Fibroblast of lung (primary cell): ENCODE measurements around the gene CD47. TPM values are rescaled to one million over a fixed set of nuclear protein-coding genes. Genes with fewer than 3 reads are reported as not detected.

Experiments
- DNase-seq, 2 donors: peaks; one replicate each; pipeline versions ENCODE4 v3.0.0 to v3.0.0-alpha.2; 2010; ENCODE audit warnings: low read depth in 2 of 2
- H2AFZ ChIP-seq: 2 replicates; pipeline ENCODE4 v1.5.1; 2012; ENCODE audit warnings: low read length, control low read depth, inconsistent platforms
- H3K27ac ChIP-seq: 2 replicates; pipeline ENCODE4 v1.5.1; 2011; ENCODE audit warnings: low read length, control low read depth; ENCODE audit not compliant: insufficient read depth
- H3K27me3 ChIP-seq: 2 replicates; pipeline ENCODE4 v1.5.1; 2011; ENCODE audit warnings: mild to moderate bottlenecking, low read length; ENCODE audit not compliant: control insufficient read depth, insufficient read depth
- H3K36me3 ChIP-seq: 2 replicates; pipeline ENCODE4 v1.5.1; 2011; ENCODE audit warnings: low read length; ENCODE audit not compliant: control insufficient read depth, insufficient read depth
- H3K4me1 ChIP-seq: 2 replicates; pipeline ENCODE4 v1.5.1; 2011; ENCODE audit warnings: low read length; ENCODE audit not compliant: control insufficient read depth, insufficient read depth; ENCODE audit errors: extremely low read depth
- H3K4me2 ChIP-seq: 2 replicates; pipeline ENCODE4 v1.5.1; 2011; ENCODE audit warnings: low read length, control low read depth; ENCODE audit not compliant: insufficient read depth; ENCODE audit errors: extremely low read depth
- H3K4me3 ChIP-seq, 4 experiments: fragments of 200-600 bp in 1 of 4; sonication (generic) in 1 of 4; replicated peaks in 1 of 4; 2 replicates each; pipeline ENCODE4 v1.5.1; 2011 to 2016; ENCODE audit warnings: low read length in 4 of 4, low read depth in 3 of 4, mild to moderate bottlenecking in 3 of 4, control low read depth in 2 of 4, inconsistent platforms in 1 of 4, mixed read lengths in 1 of 4; ENCODE audit not compliant: insufficient read depth in 1 of 4; ENCODE audit errors: control extremely low read depth in 1 of 4
- H3K79me2 ChIP-seq: 2 replicates; pipeline ENCODE4 v1.5.1; 2012; ENCODE audit warnings: mild to moderate bottlenecking, low read length, inconsistent platforms; ENCODE audit not compliant: control insufficient read depth, insufficient read depth
- H3K9ac ChIP-seq: 2 replicates; pipeline ENCODE4 v1.5.1; 2011; ENCODE audit warnings: mild to moderate bottlenecking, low read length, control low read depth; ENCODE audit not compliant: insufficient read depth
- H3K9me3 ChIP-seq: 2 replicates; pipeline ENCODE4 v1.5.1; 2012; ENCODE audit warnings: low read depth, low read length; ENCODE audit not compliant: control insufficient read depth, insufficient read depth
- H4K20me1 ChIP-seq: 2 replicates; pipeline ENCODE4 v1.5.1; 2011; ENCODE audit warnings: low read length; ENCODE audit not compliant: control insufficient read depth, insufficient read depth; ENCODE audit errors: extremely low read depth
- CTCF ChIP-seq, 2 donors: IDR thresholded peaks in 1 of 2; conservative IDR thresholded peaks in 1 of 2; 1 replicate in 1 of 2; 2 replicates in 1 of 2; pipeline ENCODE4 v1.5.1; 2011 to 2012; ENCODE audit warnings: low read length in 2 of 2, control low read depth in 1 of 2, inconsistent platforms in 1 of 2, low read depth in 1 of 2, mild to moderate bottlenecking in 1 of 2
- EZH2 ChIP-seq: IDR thresholded peaks from 2 replicates; pipeline ENCODE4 v1.5.1; 2012; ENCODE audit warnings: low read length, control low read depth, mild to moderate bottlenecking; ENCODE audit errors: missing control alignments
- polyA plus RNA-seq, 2 donors: library from polyadenylated mRNA; depleted of rRNA in 1 of 2; stranded (reverse) in 1 of 2; unstranded in 1 of 2; fragments of >200 nt; gene quantifications; 2 replicates each; pipeline ENCODE4 v1.2.1, GENCODE V29; 2011 to 2012; ENCODE audit warnings: missing spikeins in 1 of 2
- total RNA-seq: library from RNA; depleted of rRNA; stranded (reverse); fragments of >200 nt; gene quantifications from 2 replicates; pipeline ENCODE4 v1.2.1, GENCODE V29; 2014

CD47 gene
- total and polyA plus RNA-seq, 2 donors (not counting 1 experiment from before 2014, with no cell fraction given), result 72.0 to 91.7 TPM

- no peaks in the 10 kb centered on the region for H3K27me3 ChIP-seq
- no peaks in the 10 kb centered on the region for H4K20me1 ChIP-seq
- no peak overlapping the region for H3K9ac ChIP-seq
- H3K4me3 ChIP-seq, result no peak overlapping the region
- no peak for TF ChIP-seq EZH2
- no peak for TF ChIP-seq CTCF (conservative IDR thresholded peaks at IDR 0.05 in 1 of 2, IDR thresholded peaks at IDR 0.05 in 1 of 2; ENCODE audit: low read depth in 1 of 2, low read length in 2 of 2)
- H3K4me2 ChIP-seq, result peak overlapping the region; percentile 51
- peaks cover 7% of the 10 kb centered on the region for H3K4me1 ChIP-seq
- DNase-seq, result no peak
- H3K36me3 ChIP-seq, result no peaks in the 10 kb centered on the region
- no peaks in the 10 kb centered on the region for H3K9me3 ChIP-seq
- H3K79me2 ChIP-seq, result no peaks in the 10 kb centered on the region
- peak overlapping the region; percentile 83 for H3K27ac ChIP-seq
- no peak overlapping the region for H2AFZ ChIP-seq
Observed at GRCh38 chr3:108131475-108132134, 40.8 kb upstream of the CD47 start.

- Histone ChIP-seq H3K27me3 (no peaks in the 10 kb centered on the region), H3K9ac (no peak overlapping the region), H2AFZ (no peak overlapping the region), H3K36me3 (no peaks in the 10 kb centered on the region), H3K4me3 (no peak overlapping the region), H3K9me3 (no peaks in the 10 kb centered on the region), H3K4me2 (peak overlapping the region; percentile 60), H3K4me1 (peaks cover 7% of the 10 kb centered on the region), H3K79me2 (no peaks in the 10 kb centered on the region), H3K27ac (peak overlapping the region; percentile 83), H4K20me1 (no peaks in the 10 kb centered on the region)
- TF ChIP-seq CTCF (conservative IDR thresholded peaks at IDR 0.05 in 1 of 2, IDR thresholded peaks at IDR 0.05 in 1 of 2; ENCODE audit: low read depth in 1 of 2, low read length in 2 of 2) (no peak), EZH2 (no peak)
- DNase-seq, result peak; percentile 85 to 93
Observed at GRCh38 chr3:108130701-108131474, 40.1 kb upstream of the CD47 start.

GRCh38 chr3:108130236-108130635 is 39.4 kb upstream of the CD47 start:
- no peak for DNase-seq
- H3K4me2 ChIP-seq, result no peak overlapping the region
- no peaks in the 10 kb centered on the region for H3K9me3 ChIP-seq
- no peaks in the 10 kb centered on the region for H3K36me3 ChIP-seq
- no peaks in the 10 kb centered on the region for H3K27me3 ChIP-seq
- no peak for TF ChIP-seq EZH2
- no peak for TF ChIP-seq CTCF (conservative IDR thresholded peaks at IDR 0.05 in 1 of 2, IDR thresholded peaks at IDR 0.05 in 1 of 2; ENCODE audit: low read depth in 1 of 2, low read length in 2 of 2)
- H3K4me1 ChIP-seq, result peaks cover 7% of the 10 kb centered on the region
- no peaks in the 10 kb centered on the region for H3K79me2 ChIP-seq
- H2AFZ ChIP-seq, result no peak overlapping the region
- H3K9ac ChIP-seq, result no peak overlapping the region
- H4K20me1 ChIP-seq, result no peaks in the 10 kb centered on the region
- H3K4me3 ChIP-seq, result no peak overlapping the region
- peak overlapping the region; percentile 58 for H3K27ac ChIP-seq
